ENCODE measurements around the gene MTHFS.

- TF ChIP-seq POLR2AphosphoS5 (IDR thresholded peaks at IDR 0.05), result no peak
- TF ChIP-seq CTCF (IDR thresholded peaks at IDR 0.05), result no peak
Observed at GRCh38 chr15:79844221-79844620, 52.6 kb downstream of the MTHFS start.
